Activated CD8-positive, alpha-beta T cell treated with anti-CD3 and anti-CD28 coated beads for 36 hours (primary cell): Measurements from ENCODE around the gene JPH4. TPM values are rescaled to one million over a fixed set of nuclear protein-coding genes. Genes with fewer than 3 reads are reported as not detected.

ENCODE experiments used
- ATAC-seq: fragments of 200-7000 bp; cut with Tn5 transposase; one replicate; pipeline ENCODE4 v1.10.0; 2021; ENCODE audit warnings: mild to moderate bottlenecking, moderate library complexity
- CTCF ChIA-PET: fragments of 350-600 bp; sonication (Branson Sonifier 250); formaldehyde crosslinking; loops from one replicate; lab custom pipeline; 2021; ENCODE audit warnings: antibody characterized with exemption; lab: Charles Lee
- POLR2A ChIA-PET: fragments of 350-600 bp; sonication (Branson Sonifier 250); formaldehyde crosslinking; loops from one replicate; lab custom pipeline; 2021; ENCODE audit warnings: antibody characterized with exemption; lab: Charles Lee
- DNase-seq: peaks from one replicate; pipeline ENCODE4 v3.0.0-alpha.2; 2020
- H3K27ac Mint-ChIP-seq: one replicate; pipeline ENCODE4 v1.8.0; 2021; ENCODE audit warnings: mild to moderate bottlenecking, mixed read lengths
- H3K27me3 Mint-ChIP-seq: one replicate; pipeline ENCODE4 v1.8.0; 2021; ENCODE audit warnings: mixed read lengths
- H3K36me3 Mint-ChIP-seq: one replicate; pipeline ENCODE4 v1.8.0; 2021; ENCODE audit warnings: low read depth, mixed read lengths
- H3K4me1 Mint-ChIP-seq: one replicate; pipeline ENCODE4 v1.8.0; 2021; ENCODE audit warnings: low read depth, mixed read lengths
- H3K4me3 Mint-ChIP-seq: one replicate; pipeline ENCODE4 v1.8.0; 2021; ENCODE audit warnings: mild to moderate bottlenecking, moderate library complexity, mixed read lengths
- H3K9me3 Mint-ChIP-seq: one replicate; pipeline ENCODE4 v1.8.0; 2021; ENCODE audit warnings: mixed read lengths
- CTCF ChIP-seq: fragments of 200-600 bp; IDR thresholded peaks from one replicate; pipeline ENCODE4 v1.8.0; 2022; ENCODE audit warnings: antibody characterized with exemption, mild to moderate bottlenecking
- intact Hi-C: fragments of 100-400 bp; cut with micrococcal nuclease; formaldehyde crosslinking; loops from one replicate; pipeline ENCODE4 v1.10.0; 2022
- total RNA-seq, 2 experiments: library from RNA; stranded (reverse); gene quantifications; one replicate each; pipeline ENCODE4 v1.2.3, GENCODE V29; 2021

Gene JPH4
- total RNA-seq, 2 experiments from 2014 or later = 0.25 to 0.51 TPM

- H3K27ac Mint-ChIP-seq = no peak overlapping the region
- H3K36me3 Mint-ChIP-seq = no peaks in the 10 kb centered on the region
- ATAC-seq = no peak
- H3K27me3 Mint-ChIP-seq = no peaks in the 10 kb centered on the region
- intact Hi-C loops = no loop called here
- no peaks in the 10 kb centered on the region for H3K4me1 Mint-ChIP-seq
- CTCF ChIA-PET = interaction anchor here (1.0 to 1.7 kb wide), 6 partner anchors 10 to 85 kb away, joined by 3 to 6 read pairs (median 4); no protein-coding TSS in a partner anchor
- TF ChIP-seq CTCF = no peak
- no peak overlapping the region for H3K4me3 Mint-ChIP-seq
- POLR2A ChIA-PET = interaction anchor here (1.2 kb wide), 1 partner anchor 10 kb away, joined by 3 read pairs; no protein-coding TSS in a partner anchor
- DNase-seq = no peak
- H3K9me3 Mint-ChIP-seq = no peaks in the 10 kb centered on the region
These were observed 32.0 kb downstream of the JPH4 start for GRCh38 chr14:23546450-23547035.

DNA sequence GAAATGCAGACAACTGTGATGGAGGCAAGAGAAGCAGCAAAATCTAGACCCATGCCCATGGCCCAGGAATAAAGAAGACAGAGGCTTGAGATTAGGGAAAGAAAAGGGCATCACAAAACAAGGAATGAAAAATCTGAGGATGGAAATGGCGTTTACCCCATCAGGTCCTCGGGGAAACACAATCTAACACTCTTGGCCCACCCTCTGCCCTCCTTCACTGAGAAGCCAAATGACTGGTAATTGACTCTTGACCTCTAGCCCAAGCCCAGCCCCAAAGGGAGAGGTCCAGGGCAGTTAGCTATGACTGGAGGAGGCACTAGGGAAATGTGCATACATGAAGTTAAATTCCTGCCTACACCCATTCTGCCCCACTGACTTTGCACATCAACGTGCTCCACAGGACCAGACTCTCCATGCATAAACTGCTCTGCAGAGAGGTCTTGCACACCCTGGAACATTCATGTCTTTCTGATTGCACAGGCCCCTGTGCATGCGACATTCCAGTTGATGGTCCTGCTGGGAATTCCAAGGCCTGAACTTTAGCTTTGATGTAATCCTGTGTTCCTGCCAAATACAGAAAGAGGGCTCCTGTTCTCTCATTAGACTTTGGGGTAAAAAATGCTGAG is 32.7 kb downstream of the JPH4 start:
- ATAC-seq = no peak
- intact Hi-C loops = no loop called here
- TF ChIP-seq CTCF = no peak

DNA sequence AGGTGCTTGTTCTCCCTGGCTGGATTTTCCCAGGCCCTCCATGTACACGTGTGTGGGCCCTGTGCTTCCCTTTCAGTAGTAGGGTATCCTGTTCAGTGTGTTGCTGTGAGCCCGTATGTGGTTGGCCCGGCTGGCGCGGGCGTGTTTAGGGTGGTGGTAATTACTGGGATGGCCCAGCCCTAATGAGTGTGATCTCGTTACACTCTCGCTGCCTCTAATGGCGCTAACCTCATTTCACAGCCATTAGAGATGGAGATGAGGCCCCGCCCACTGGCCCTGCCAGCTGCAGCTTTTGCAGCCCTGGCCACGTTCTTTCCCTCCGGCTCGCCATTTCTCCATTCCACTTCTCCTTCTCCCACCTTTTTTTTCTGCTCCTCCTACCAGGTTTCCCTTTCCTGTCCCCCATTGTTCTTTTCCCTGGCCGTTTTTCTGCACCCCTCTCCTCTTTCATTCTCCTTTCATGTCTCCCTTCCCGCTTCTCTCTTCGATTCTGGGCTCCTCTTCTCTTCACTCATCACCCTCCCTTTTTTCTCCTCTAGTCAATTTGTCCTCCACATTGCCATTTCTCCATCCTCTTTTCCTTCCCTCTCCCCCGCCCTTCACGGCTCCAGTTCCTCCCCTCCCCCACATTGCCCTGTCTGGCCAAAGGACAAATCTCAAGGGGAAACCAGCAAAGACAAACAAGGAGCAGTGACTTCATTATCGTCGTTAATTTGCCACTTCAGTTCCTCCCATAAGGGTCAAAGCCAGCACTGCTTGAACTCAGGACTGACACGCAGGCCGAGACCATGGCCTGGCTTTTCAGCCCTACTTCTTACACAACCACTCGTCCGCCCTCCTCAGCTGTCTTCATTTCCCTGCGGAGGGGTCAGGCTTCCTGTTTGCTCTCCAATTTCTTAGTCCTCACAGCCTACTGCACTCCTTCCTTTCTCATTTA is 33.8 kb downstream of the JPH4 start:
- Mint-ChIP-seq H3K27me3 (no peaks in the 10 kb centered on the region), H3K36me3 (no peaks in the 10 kb centered on the region), H3K27ac (no peak overlapping the region), H3K4me3 (no peak overlapping the region), H3K9me3 (no peaks in the 10 kb centered on the region), H3K4me1 (no peaks in the 10 kb centered on the region)
- intact Hi-C loops = no loop called here
- ChIA-PET CTCF (interaction anchor here (0.8 to 8.3 kb wide), 2 partner anchors 14 to 66 kb away, joined by 3 to 78 read pairs; partner anchors contain the start of gene THTPA), POLR2A (no interaction called here)
- DNase-seq (no peak), ATAC-seq (no peak)
- no peak for TF ChIP-seq CTCF

More for the DNA sequence above, 32.7 kb downstream of the JPH4 start:
- no peak for DNase-seq
- POLR2A ChIA-PET = interaction anchor here (1.2 kb wide), 1 partner anchor 11 kb away, joined by 3 read pairs; no protein-coding TSS in a partner anchor
- CTCF ChIA-PET = interaction anchor here (1.0 to 1.7 kb wide), 5 partner anchors 9 to 86 kb away, joined by 3 to 6 read pairs (median 3); no protein-coding TSS in a partner anchor
- H3K4me1 Mint-ChIP-seq = no peaks in the 10 kb centered on the region
- H3K27me3 Mint-ChIP-seq = no peaks in the 10 kb centered on the region
- H3K27ac Mint-ChIP-seq = no peak overlapping the region
- H3K36me3 Mint-ChIP-seq = no peaks in the 10 kb centered on the region
- H3K4me3 Mint-ChIP-seq = no peak overlapping the region
- no peaks in the 10 kb centered on the region for H3K9me3 Mint-ChIP-seq

GRCh38 chr14:23543403-23543802 is 35.2 kb downstream of the JPH4 start:
- intact Hi-C loops = no loop called here
- DNase-seq (no peak), ATAC-seq (no peak)
- Mint-ChIP-seq H3K27ac (no peak overlapping the region), H3K9me3 (no peaks in the 10 kb centered on the region), H3K4me3 (no peak overlapping the region), H3K4me1 (no peaks in the 10 kb centered on the region), H3K36me3 (no peaks in the 10 kb centered on the region), H3K27me3 (no peaks in the 10 kb centered on the region)
- TF ChIP-seq CTCF = no peak
- ChIA-PET CTCF (interaction anchor here (0.8 to 8.3 kb wide), 3 partner anchors 15 to 65 kb away, joined by 3 to 78 read pairs (median 7); partner anchors contain the start of gene THTPA), POLR2A (no interaction called here)
